ENCODE data around the gene GALNT10. TPM values are rescaled to one million over a fixed set of nuclear protein-coding genes. Genes with fewer than 3 reads are reported as not detected.

The GALNT10 gene
- total RNA-seq, 1 donor from 2014 or later, result 96.1 TPM

DNA sequence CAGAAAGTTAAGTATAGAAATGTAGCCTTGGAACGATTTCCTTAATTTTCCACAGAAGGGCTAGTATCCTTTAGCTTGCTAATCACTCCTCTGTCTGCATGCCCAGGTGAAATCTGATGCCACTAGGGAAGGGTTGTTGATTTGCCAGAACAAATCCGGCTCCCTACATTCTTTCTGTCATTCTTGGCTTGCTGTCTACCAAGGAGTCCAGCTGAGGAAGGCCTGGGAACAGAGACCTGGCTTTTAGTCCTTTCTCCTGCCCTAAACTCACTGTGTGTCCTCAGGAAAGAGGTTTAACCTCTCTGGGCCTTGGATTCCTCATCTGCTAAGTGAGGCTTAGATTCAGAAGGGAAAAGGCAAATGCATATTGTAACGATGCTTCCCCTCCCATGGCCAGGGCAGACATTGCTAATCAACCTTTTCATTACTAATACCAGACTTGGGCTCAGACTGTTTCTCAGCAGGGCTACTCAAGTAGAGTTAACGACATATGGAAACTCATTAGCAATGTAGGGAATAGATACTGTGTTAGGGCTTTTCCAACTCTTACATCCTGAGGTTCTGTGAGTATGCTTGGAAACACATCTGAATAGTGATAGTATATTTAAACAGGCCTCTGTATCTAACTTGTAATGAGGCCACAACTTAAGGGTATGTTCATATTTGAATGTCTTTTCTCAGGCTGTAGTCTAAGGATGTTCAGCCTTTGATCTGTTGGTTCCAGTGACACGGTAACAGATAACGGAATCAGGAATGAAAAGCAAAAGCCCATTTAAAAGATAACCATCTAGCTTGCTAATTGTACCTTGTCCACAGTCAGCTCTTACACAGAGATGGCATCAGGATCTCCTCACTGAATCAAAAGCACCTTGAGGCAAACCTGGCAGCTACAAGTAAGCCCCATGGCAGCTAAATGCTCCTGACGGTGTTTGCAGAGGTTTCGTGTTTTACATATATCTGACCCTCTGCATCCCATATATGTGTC lies 4.1 kb downstream of the GALNT10 start:
- H3K36me3 Mint-ChIP-seq (ENCODE audit: low read depth, unreplicated experiment), result peaks cover 34% of the 10 kb centered on the region
- Histone ChIP-seq H3K36me3 (ENCODE audit: insufficient read depth, low read length) (peaks cover 11% of the 10 kb centered on the region), H2AFZ (ENCODE audit: low read depth, low read length) (no peak overlapping the region), H3K79me2 (ENCODE audit: insufficient read depth, low read length) (peaks cover 62% of the 10 kb centered on the region), H3K4me1 (ENCODE audit: insufficient read depth, low read length) (peaks cover 71% of the 10 kb centered on the region), H3K9ac (ENCODE audit: low read length) (peak overlapping the region; percentile 1), H3K27me3 (ENCODE audit: insufficient read depth, low read length) (no peaks in the 10 kb centered on the region), H3K9me3 (ENCODE audit: insufficient read depth, low read depth, low read length) (no peaks in the 10 kb centered on the region), H4K20me1 (ENCODE audit: insufficient read depth, low read length) (peaks cover 80% of the 10 kb centered on the region), H3K27ac (ENCODE audit: low read depth, low read length) (no peak overlapping the region), H3K4me3 (ENCODE audit: insufficient read depth, low read depth, low read length) (no peak overlapping the region), H3K4me2 (ENCODE audit: low read length) (peak overlapping the region; percentile 94)
- peaks cover 1% of the 10 kb centered on the region for H3K27me3 Mint-ChIP-seq (ENCODE audit: low read depth, unreplicated experiment)
- H3K27ac Mint-ChIP-seq (ENCODE audit: unreplicated experiment), result peak overlapping the region; percentile 30
- no peak for TF ChIP-seq EZH2 (IDR thresholded peaks at IDR 0.05; ENCODE audit: insufficient read depth, low read length)
- TF ChIP-seq, protein P1, sequence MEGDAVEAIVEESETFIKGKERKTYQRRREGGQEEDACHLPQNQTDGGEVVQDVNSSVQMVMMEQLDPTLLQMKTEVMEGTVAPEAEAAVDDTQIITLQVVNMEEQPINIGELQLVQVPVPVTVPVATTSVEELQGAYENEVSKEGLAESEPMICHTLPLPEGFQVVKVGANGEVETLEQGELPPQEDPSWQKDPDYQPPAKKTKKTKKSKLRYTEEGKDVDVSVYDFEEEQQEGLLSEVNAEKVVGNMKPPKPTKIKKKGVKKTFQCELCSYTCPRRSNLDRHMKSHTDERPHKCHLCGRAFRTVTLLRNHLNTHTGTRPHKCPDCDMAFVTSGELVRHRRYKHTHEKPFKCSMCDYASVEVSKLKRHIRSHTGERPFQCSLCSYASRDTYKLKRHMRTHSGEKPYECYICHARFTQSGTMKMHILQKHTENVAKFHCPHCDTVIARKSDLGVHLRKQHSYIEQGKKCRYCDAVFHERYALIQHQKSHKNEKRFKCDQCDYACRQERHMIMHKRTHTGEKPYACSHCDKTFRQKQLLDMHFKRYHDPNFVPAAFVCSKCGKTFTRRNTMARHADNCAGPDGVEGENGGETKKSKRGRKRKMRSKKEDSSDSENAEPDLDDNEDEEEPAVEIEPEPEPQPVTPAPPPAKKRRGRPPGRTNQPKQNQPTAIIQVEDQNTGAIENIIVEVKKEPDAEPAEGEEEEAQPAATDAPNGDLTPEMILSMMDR (IDR thresholded peaks at IDR 0.05; ENCODE audit: insufficient read depth, low read depth, low read length), result no peak
- H3K4me1 Mint-ChIP-seq (ENCODE audit: low read depth, unreplicated experiment), result peaks cover 65% of the 10 kb centered on the region
- FAIRE-seq (no peak), DNase-seq (ENCODE audit: low read depth) (peak; percentile 84)
- peak overlapping the region; percentile 47 for H3K4me3 Mint-ChIP-seq (ENCODE audit: unreplicated experiment)
- peaks cover 4% of the 10 kb centered on the region for H3K9me3 Mint-ChIP-seq (ENCODE audit: unreplicated experiment)

DNA sequence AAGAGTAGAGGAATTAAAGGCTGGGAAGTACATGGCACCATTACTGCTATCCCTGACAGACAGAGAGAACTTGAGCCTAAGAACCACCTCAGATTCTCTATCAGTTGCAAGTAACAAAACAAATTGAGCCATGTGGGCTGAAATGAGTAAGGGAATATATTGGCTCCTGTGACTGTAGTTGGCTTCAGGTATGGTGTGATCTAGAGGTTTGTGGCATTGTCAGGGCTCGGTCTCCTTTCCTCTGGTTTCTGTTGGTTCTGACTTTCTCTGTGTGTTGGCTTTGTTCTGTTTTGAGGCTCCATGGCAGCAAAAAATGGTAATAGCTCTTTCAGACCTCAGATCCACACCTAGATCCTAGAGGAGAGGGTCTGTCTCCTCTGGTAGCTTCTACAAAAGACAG lies 5.7 kb downstream of the GALNT10 start:
- Mint-ChIP-seq H3K4me1 (ENCODE audit: low read depth, unreplicated experiment) (peaks cover 67% of the 10 kb centered on the region), H3K27ac (ENCODE audit: unreplicated experiment) (no peak overlapping the region), H3K4me3 (ENCODE audit: unreplicated experiment) (no peak overlapping the region), H3K36me3 (ENCODE audit: low read depth, unreplicated experiment) (peaks cover 36% of the 10 kb centered on the region), H3K9me3 (ENCODE audit: unreplicated experiment) (peaks cover 4% of the 10 kb centered on the region), H3K27me3 (ENCODE audit: low read depth, unreplicated experiment) (no peaks in the 10 kb centered on the region)
- Histone ChIP-seq H3K9me3 (ENCODE audit: insufficient read depth, low read depth, low read length) (no peaks in the 10 kb centered on the region), H3K27ac (ENCODE audit: low read depth, low read length) (no peak overlapping the region), H3K4me3 (ENCODE audit: insufficient read depth, low read depth, low read length) (no peak overlapping the region), H3K79me2 (ENCODE audit: insufficient read depth, low read length) (peaks cover 73% of the 10 kb centered on the region), H3K9ac (ENCODE audit: low read length) (no peak overlapping the region), H3K36me3 (ENCODE audit: insufficient read depth, low read length) (peaks cover 11% of the 10 kb centered on the region), H2AFZ (ENCODE audit: low read depth, low read length) (no peak overlapping the region), H4K20me1 (ENCODE audit: insufficient read depth, low read length) (peaks cover 77% of the 10 kb centered on the region), H3K4me2 (ENCODE audit: low read length) (no peak overlapping the region), H3K27me3 (ENCODE audit: insufficient read depth, low read length) (no peaks in the 10 kb centered on the region), H3K4me1 (ENCODE audit: insufficient read depth, low read length) (peaks cover 73% of the 10 kb centered on the region)
- FAIRE-seq, result no peak
- no peak for DNase-seq (ENCODE audit: low read depth)
- no peak for TF ChIP-seq EZH2 (IDR thresholded peaks at IDR 0.05; ENCODE audit: insufficient read depth, low read length)
- TF ChIP-seq, protein P1 (IDR thresholded peaks at IDR 0.05; ENCODE audit: insufficient read depth, low read depth, low read length), result no peak
